HG03342 (cell line): ENCODE measurements around the gene EXOC3L2.

Source experiments
- ATAC-seq: cut with Tn5 transposase; IDR thresholded peaks from one replicate; pipeline ENCODE4 v1.9.1; 2021; ENCODE audit warnings: mild to moderate bottlenecking, moderate library complexity; ENCODE audit not compliant: unreplicated experiment

Gene EXOC3L2

DNA sequence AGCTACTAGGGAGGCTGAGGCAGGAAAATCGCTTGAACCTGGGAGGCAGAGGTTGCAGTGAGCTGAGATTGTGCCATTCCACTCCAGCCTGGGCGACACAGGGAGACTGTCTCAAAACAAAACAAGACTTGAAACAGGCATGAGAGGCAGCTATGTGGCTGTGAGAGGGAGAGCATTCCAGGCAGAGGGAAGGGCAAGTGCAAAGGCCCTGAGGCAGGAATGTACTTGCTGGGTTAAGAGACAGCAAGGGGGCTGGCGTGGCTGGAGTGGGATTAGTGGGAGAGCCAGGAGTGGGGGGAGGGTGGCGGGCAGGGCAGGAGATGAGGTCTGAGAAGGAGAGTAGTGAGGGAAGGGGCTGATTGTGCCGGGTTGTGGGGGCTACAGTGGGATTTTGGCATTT, 21.3 kb downstream of the EXOC3L2 start:
- ATAC-seq = no peak

DNA sequence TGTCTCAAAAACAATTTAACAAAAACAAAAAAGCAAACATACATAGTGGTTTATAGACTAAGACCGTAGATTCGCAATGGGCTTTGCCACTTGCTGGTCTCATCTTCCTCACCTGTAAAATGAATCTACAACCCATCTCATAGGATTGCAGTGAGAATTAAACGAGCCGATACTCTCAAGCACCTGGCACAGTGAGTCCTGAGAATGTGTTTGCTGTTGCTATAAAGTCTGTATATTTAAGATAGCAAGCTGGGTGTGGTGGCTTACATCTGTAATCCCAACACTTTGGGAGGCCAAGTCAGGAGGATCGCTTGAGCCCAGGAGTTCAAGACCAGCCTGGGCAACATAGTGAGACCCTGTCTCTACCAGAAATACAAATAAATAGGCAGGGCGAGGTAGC, 22.5 kb downstream of the EXOC3L2 start:
- no peak for ATAC-seq

DNA sequence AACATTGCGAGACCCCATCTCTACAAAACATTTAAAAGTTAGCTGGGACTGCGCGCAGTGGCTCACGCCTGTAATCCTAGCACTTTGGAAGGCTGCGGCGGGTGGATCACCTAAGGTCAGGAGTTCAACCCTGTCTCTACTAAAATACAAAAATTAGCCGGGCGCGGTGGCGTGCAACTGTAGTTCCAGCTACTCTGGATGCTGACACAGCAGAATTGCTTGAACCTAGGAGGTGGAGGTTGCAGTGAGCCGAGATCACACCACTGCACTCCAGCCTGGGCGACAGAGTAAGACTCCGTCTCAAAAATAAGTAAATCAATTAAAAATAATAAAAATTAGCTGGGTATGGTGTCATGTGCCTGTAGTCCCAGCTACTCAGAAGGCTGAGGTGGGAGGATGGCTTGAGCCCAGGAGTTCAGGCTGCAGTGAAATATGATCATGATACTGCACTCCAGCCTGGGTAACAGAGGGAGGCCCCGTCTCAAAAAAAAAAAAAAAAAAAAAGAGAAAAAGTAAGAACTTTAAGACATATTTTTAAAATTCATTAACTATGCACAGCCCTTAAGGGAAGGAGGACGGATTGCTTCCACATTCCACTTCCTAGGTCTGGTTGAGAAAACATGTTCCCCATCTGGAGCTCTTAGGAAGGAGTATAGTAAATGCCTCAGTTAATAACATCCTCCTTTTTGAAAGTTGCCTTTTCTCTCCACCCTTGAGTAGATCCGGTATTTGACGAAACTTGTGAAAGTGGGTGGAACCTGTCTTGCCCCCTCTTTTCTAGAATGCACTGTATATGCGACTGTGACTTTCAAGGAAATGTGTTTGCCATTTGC, 26.1 kb downstream of the EXOC3L2 start:
- no peak for ATAC-seq

DNA sequence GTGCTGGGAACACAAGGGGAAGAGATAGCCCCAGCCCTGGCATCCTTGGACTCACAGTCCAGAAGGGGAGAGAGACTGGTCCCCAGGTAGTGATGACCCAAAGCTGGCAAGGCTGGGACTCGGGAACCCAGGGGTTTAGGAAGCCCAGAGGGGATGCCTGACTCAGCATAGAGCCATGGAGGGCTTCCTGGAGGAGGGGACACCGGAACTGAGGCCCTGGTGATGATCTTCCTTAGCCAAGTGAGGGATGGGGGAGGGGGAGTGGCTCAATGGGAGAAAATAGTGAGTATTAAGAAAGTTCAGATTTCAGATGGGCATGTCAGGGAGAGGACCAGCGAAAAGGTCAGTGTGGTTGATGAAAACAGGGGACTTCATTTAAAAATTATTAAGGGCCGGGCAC, 26.8 kb downstream of the EXOC3L2 start:
- ATAC-seq = no peak

DNA sequence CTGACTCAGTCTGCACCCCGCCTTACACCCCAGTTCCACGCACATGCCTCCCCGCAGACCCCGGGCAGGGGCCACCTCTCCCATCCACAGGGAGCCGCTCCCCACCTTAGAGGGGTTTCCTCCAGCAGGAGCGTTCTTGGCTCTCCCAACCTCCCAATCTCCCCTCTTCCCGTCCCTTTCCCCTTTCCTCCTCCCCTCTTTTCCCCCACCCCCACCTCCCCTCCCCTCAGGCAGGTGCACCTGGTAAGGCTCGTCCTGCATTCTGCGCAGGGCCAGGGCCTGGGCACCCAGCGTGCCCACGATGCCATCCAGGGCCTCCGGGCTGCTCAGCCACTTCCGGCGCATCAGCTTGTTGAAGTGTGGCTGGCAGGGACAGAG, 27.3 kb downstream of the EXOC3L2 start:
- ATAC-seq = no peak

DNA sequence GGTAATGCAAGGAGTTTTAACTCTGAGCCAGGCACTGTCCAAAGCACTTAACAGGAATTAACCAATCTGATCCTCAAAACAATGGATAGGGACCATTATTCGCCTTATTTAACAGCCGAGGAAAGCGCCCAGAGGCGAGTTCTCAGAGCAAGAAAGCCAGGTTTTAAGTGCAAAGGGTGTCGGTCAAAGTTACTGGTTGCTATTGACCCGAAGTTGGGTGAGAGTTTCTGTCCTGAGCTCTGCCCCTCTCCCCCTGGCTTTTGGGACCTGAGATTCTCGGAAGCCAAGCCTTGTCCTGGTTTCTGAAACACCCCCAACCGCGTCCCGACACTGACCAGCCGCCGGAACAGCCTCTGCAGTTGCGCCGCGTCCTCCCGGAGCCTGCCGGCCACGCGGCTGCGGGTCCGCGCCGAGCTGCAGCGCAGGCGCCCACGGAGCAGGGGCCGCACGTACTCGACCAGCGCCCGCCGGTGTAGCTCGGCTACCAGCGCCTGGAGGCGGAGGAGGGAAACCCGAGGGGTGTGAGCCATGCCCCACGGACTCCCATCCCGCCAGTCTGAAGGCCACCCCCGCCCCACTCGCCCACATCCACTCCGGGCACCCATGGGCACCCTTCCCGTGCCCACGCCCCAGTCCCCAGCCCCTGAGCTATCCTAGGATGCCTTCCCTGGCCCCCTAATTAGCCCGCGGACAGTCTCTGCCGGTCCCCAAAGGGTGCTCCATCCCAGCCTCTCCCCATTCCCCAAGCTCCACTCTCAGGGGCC, 27.8 kb downstream of the EXOC3L2 start:
- ATAC-seq = no peak

DNA sequence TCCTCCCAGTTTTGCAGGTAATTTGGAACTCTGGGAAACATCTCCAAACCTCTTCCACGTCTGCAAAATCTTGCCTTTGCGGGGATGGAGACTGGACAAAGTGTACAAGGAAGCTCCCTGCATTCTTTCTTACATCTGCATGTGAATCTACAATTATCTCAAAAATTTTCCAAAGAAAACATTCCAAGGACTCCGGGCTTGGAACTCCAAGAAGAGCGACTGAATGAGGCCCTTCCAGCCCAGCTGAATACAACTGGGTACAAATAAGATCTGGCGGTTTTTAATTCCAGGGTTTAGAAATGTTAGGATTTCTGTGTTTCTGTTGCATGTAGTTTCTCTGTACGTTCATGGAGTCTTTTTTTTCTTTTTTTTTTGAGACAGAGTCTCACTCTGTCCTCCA, 28.5 kb downstream of the EXOC3L2 start:
- ATAC-seq = no peak

DNA sequence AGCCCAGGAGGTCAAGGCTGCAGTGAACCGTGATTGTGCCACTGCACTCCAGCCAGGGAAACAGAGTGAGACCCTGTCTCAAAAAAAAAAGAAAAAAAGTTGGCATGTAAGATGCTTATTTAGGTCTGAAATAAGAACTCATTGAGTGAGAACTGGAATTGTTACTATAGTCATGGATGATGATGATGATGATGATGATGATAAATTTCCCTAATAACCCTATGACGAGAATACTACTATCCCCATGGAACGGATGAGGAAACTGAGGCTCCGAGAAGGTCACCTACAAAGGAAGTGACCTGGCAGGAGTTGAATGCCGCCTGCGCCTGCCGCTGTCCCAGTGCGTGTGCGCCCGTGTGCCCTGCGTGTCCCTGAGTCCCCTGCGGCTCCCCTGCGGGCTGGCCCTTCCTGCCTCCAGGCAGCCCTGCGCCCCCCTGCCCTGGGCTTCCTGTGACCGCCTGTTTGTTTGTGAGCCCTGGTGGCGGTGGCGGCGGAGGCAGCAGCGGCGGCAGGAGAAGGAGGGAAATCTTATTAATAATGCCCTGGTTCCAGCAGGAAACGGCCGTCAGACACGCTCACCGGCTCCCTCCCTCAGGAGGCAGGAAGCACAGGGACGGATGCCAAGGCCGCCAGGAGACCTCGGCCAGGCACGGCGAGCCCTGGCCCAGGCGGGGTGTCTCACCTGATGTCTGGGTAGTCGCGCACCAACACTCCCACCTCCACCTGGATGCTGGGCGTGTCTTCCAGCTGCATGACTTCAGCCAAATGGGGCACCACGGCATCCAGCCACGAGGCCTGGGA, 29.6 kb downstream of the EXOC3L2 start:
- ATAC-seq = no peak

DNA sequence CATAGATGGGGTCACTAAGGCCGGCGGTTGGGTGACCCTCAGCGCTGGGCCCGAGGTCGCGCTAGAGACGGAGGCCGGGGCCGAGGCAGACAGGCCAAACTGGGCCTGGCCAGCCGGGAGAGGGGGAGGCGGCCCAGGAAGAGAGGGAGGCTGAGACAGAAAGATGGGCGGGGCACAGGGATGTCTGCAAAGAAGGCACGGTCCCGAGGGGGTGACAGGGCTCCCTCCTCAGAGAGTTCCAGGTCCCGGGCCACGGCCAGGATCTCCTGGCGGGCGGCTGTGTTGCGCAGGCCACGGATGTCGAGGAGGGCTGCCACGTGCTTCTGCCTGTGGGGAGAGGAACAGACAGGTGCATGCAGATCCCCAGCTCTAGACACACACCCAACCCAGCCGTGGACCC, 32.2 kb downstream of the EXOC3L2 start:
- no peak for ATAC-seq

DNA sequence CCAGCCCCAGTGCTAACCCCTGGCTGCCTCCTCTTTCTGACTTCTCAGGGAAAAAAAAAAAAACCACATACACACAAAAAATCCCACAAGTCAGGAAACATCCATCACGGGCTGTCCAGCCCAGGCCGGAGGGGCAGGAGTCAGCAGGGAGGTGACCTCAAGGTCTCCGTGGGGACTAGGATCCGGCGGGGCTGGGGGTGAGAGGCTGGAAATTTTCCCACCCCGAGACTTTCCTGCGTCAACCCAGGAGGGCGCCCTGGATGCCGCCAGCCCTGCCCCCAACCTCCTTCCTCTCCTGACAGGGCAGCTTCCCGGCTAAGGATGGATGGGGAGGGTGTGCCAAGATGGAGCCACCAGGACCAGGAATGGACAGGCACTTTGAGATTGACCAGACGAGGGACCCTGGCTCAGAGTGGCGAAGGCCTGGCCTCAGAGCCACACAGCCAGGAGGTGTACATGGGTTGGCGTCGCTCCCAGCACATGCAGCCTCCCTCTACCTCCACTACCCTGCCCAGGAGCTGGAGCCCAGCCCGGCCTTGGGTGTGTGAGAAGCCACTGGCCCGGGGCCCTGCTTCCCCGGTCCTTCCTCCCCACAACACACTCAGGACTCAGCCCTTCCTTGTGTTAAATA, 33.3 kb downstream of the EXOC3L2 start:
- ATAC-seq = no peak

DNA sequence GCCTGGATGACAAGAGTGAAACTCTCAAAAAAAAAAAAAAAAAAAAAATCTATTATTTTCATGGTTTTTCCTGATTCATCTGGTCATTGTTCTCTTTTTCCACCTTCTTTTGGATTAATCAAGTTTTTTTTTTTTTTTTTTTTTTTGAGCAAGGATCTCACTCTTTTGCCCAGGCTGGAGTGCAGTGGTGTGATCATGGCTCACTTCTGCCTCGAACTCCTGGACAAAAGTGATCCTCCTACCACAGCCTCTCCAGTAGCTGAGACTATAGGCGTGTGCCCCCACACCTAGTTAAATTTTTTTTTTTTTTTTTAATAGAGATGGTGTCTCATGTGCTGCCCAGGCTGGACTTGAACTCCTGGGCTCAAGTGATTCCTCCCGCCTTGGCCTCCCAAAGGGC, 38.9 kb downstream of the EXOC3L2 start:
- ATAC-seq = no peak

DNA sequence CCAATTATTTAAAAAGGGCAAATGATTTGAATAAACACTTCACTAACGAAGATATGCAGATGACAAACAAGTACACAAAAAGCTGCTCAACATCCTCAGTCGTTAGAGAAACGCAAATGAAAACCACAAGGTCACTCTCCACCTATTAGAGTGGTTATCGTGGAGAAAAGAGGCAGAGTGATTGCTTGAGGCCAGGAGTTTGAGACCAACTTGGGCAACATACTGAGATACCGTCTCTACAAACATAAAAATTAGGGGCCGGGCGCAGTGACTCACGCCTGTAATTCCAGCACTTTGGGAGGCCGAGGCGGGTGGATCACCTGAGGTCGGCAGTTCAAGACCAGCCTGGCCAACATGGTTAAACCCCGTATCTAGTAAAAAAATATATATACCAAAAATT, 39.4 kb downstream of the EXOC3L2 start:
- ATAC-seq = no peak

DNA sequence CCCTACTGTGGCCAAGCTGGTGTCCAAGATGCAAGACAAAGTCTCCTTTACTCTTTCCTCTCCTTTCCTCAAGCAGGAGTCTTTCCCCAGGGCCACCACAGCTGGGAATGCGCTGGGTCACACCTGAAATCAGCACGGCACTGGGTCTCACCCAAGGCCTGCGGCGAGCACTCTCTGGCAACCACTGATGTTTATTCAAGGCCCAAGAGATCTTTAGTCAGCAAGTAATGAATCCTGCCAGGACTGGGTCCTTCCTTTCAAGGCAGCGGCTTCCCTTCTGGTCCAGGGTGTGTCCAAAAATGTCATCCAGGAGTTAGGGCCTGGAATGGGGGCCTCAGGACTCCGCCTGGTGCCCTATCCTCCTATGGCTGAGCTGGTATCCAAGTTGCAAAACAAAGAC, 42.6 kb downstream of the EXOC3L2 start:
- ATAC-seq = no peak

DNA sequence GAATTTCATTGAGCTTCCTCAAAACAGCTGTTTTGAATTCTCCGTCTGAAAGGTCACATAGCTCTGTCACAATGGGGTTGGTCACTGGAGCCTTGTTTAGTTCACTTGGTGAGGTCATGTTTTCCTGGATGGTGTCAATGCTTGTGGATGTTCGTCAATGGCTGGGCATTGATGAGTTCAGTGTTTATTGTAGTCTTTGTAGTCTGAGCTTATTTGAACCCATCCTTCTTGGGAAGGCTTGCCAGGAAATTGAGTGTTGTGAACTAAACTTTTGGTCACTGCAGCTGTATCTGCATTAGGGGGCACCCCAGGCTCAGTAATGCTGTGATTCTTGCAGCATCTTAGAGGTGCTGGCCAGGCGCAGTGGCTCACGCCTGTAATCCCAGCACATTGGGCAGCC, 44.6 kb downstream of the EXOC3L2 start:
- no peak for ATAC-seq

DNA sequence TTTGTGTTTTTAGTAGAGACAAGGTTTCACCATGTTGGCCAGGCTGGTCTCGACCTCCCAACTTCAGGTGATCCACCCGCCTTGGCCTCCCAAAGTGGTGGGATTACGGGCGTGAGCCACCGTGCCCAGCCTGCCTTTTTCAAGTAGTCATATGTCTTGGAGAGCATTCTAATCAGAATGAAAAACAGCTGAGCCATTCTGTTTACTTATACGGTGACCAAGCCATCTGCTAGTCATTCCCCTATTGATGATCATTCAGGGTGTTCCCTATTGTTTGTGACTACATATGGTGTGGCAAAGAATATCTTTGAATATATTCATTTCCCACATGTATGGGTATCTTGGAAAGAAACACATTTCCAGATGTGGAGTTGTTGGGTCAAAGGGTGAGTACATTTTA, 49.4 kb downstream of the EXOC3L2 start:
- no peak for ATAC-seq

DNA sequence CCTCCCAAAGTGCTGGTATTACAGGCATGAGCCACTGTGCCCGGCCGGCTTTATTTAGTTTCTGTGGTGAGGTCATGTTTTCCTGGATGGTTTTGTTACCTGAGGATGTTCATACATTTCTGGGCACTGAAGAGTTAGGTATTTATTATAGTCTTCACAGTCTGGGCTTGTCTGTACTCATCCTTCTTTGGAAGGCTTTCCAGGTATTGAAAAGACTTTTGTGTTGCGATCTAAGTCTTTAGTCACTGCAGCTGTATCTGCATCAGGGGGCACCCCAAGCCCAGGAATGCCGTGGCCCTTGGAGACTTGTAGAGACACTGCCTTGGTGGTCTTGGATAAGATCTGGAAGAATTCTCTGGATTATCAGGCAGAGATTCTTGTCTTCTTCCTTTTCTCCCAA, 53.8 kb downstream of the EXOC3L2 start:
- ATAC-seq = no peak

DNA sequence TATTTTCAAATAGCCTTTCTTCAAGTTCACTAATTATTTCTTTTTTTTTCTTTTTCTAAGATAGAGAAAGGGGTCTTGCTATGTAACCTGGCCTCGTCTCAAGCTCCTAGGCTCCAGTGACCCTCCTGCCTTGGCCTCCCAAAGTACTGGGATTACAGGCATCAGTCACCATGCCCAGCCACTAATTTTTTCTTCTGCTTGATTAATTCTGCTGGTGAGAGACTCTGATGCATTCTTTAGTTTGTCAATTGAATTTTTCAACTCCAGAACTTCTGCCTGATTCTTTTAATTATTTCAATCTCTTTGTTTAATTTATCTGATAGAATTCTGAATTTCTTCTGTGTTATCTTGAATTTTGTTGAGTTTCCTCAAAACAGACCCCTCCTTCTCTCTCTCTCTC, 55.2 kb downstream of the EXOC3L2 start:
- ATAC-seq = no peak

DNA sequence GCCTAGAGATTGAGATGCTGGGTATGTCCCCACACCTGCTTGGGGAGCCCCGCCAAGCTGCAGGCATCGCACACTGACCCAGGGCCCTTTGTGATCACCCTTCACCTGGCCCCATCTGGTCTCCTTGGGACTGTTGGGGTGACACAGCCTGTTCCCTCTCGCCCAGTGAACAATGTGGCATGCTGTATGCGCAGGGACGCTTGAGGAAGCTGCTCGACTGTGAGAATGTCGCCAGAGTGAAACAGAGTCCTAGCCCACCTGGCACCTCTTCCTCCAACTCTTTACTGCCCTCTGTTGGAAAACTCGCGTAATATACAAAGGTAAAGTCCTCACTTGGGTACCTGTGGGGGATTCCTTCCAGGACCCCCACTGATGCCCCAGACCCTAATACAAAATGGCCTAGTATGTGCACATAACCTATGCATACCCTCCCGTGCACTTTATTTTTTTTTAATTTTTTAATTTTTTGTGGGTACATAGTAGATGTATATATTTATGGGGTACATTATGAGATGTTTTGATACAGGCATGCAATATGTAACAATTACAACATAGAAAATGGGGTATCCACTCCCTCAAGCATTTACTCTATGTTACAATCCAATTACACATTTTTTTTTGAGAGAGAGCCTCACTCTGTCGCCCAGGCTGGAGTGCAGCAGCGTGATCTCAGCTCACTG, 57.6 kb downstream of the EXOC3L2 start:
- ATAC-seq = no peak

DNA sequence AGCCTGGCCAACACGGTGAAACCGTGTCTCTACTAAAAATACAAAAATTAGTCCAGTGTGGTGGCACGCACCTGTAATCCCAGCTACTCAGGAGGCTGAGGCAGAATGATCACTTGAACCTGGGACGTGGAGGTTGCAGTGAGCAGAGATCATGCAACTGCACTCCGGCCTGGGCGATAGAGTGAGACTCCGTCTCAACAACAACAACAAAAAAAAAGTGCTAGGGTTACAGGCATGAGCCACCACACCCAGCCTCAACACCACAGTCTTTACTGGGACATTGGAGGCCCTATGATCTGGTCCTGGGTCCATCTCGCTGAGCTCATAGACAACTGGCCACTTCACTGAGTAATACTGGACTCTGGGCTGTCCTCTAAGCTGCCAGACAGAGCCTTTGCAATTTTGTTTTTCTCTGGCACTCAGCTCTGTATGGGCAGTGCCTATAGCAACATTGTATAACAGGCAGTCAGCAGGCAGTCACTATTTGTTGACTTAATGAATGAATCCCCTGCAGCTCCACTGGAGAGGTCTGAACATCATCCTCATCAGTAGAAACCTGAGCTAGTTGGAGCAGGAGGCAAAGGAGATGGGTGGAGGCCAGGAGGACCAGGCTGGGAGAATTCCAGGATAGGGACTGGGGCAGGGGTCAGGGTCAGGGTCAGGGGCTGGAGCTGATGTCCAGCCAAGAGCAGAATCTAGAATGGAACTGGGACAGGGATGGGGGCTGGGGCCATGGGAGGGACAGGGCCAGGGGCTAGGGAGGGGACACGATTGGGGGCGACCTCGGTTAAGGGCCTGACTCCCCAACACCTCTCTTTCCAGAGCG, 58.5 kb downstream of the EXOC3L2 start:
- ATAC-seq = no peak

DNA sequence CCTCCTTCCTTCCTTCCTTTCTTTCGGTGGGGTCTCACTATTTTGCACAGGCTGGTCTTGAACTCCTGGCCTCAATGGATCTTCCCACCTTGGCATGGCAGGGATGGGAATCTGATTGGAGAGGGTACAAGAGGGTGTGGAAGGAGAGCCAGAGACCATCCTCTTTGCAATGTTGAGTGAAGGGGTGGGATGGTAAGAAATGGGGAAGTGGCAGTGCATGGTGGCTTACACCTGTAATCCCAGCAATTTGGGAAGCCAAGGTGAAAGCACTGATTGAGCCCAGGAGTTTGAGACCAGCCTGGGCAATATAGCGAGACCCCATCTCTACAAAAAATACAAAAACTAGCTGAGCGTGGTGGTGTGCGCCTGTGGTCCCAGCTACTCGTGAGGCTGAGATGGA, 61.1 kb downstream of the EXOC3L2 start:
- ATAC-seq = no peak
